ENCODE measurements around the gene DMRT1. TPM values are rescaled to one million over a fixed set of nuclear protein-coding genes. Genes with fewer than 3 reads are reported as not detected.
"Not testable (repeated sequence)": the region's sequence is repeated elsewhere in the genome, so short reads cannot be mapped to it uniquely, and the experiment has no call there.

Gene DMRT1
- total RNA-seq, 2 donors from 2014 or later: not detected

- no peaks in the 10 kb centered on the region for H3K4me1 ChIP-seq (ENCODE audit: control insufficient read depth, insufficient read depth, low read length)
- H3K27ac ChIP-seq (ENCODE audit: low read depth, low read length): no peak overlapping the region
- H3K9ac ChIP-seq (ENCODE audit: extremely low read depth, low read length, poor library complexity, severe bottlenecking): no peak overlapping the region
- no peak for TF ChIP-seq CTCF (conservative IDR thresholded peaks at IDR 0.05)
- no peaks in the 10 kb centered on the region for H3K36me3 ChIP-seq (ENCODE audit: control insufficient read depth, insufficient read depth, low read length)
- 96% methylated on average over 1 of the region's 1 CpG; no CpG with 5 or more reads in 1 of the 2 experiments for WGBS, 2 experiments (ENCODE audit: insufficient coverage in 1 of 2, insufficient read length in 1 of 2)
- Mint-ChIP-seq H3K36me3 (ENCODE audit: low read depth) (no peaks in the 10 kb centered on the region), H3K27ac (no peak overlapping the region), H3K27me3 (ENCODE audit: insufficient read depth) (peaks cover 18% of the 10 kb centered on the region), H3K4me1 (peaks cover 11% of the 10 kb centered on the region), H3K4me3 (no peak overlapping the region), H3K9me3 (no peaks in the 10 kb centered on the region)
- H3K27me3 ChIP-seq (ENCODE audit: control insufficient read depth, insufficient read depth, low read length, poor library complexity, severe bottlenecking): no peaks in the 10 kb centered on the region
- no peak overlapping the region for H3K4me3 ChIP-seq (ENCODE audit: low read length)
- DNase-seq: no peak
- no peaks in the 10 kb centered on the region for H3K9me3 ChIP-seq (ENCODE audit: control insufficient read depth, low read length)
These were observed 71.3 kb downstream of the DMRT1 start for GRCh38 chr9:912776-913175.

GRCh38 chr9:913526-913925 lies 72.0 kb downstream of the DMRT1 start:
- not testable (repeated sequence) for H3K4me3 Mint-ChIP-seq, H3K4me1 Mint-ChIP-seq
- H3K27me3 Mint-ChIP-seq (ENCODE audit: insufficient read depth): peaks cover 16% of the 10 kb centered on the region

GRCh38 chr9:917730-918129 lies 76.2 kb downstream of the DMRT1 start:
- Histone ChIP-seq H3K4me1 (ENCODE audit: control insufficient read depth, insufficient read depth, low read length) (no peaks in the 10 kb centered on the region), H3K27me3 (ENCODE audit: control insufficient read depth, insufficient read depth, low read length, poor library complexity, severe bottlenecking) (no peaks in the 10 kb centered on the region), H3K36me3 (ENCODE audit: control insufficient read depth, insufficient read depth, low read length) (no peaks in the 10 kb centered on the region), H3K9ac (ENCODE audit: extremely low read depth, low read length, poor library complexity, severe bottlenecking) (no peak overlapping the region), H3K9me3 (ENCODE audit: control insufficient read depth, low read length) (no peaks in the 10 kb centered on the region), H3K27ac (ENCODE audit: low read depth, low read length) (no peak overlapping the region), H3K4me3 (ENCODE audit: low read length) (no peak overlapping the region)
- WGBS, 2 experiments (ENCODE audit: insufficient coverage in 1 of 2, insufficient read length in 1 of 2): 89% methylated on average over 3 of the region's 3 CpGs; no CpG with 5 or more reads in 1 of the 2 experiments
- no peaks in the 10 kb centered on the region for H3K4me1 Mint-ChIP-seq
- H3K27me3 Mint-ChIP-seq (ENCODE audit: insufficient read depth): peaks cover 5% of the 10 kb centered on the region
- H3K36me3 Mint-ChIP-seq (ENCODE audit: low read depth): no peaks in the 10 kb centered on the region
- H3K27ac Mint-ChIP-seq: no peak overlapping the region
- TF ChIP-seq CTCF (conservative IDR thresholded peaks at IDR 0.05): no peak
- H3K9me3 Mint-ChIP-seq: no peaks in the 10 kb centered on the region
- DNase-seq: no peak
- no peak overlapping the region for H3K4me3 Mint-ChIP-seq

More at GRCh38 chr9:913526-913925, 72.0 kb downstream of the DMRT1 start:
- WGBS, 2 experiments (ENCODE audit: insufficient coverage in 1 of 2, insufficient read length in 1 of 2): 88 to 90% methylated on average over 7 to 10 of the region's 10 CpGs
- H3K36me3 ChIP-seq (ENCODE audit: control insufficient read depth, insufficient read depth, low read length); H3K4me1 ChIP-seq (ENCODE audit: control insufficient read depth, insufficient read depth, low read length); H3K36me3 Mint-ChIP-seq (ENCODE audit: low read depth); H3K4me3 ChIP-seq (ENCODE audit: low read length); H3K9me3 Mint-ChIP-seq; H3K27ac ChIP-seq (ENCODE audit: low read depth, low read length); H3K9me3 ChIP-seq (ENCODE audit: control insufficient read depth, low read length); H3K9ac ChIP-seq (ENCODE audit: extremely low read depth, low read length, poor library complexity, severe bottlenecking); H3K27me3 ChIP-seq (ENCODE audit: control insufficient read depth, insufficient read depth, low read length, poor library complexity, severe bottlenecking); H3K27ac Mint-ChIP-seq; DNase-seq: not testable (repeated sequence)

- Mint-ChIP-seq H3K36me3 (ENCODE audit: low read depth) (no peaks in the 10 kb centered on the region), H3K27me3 (ENCODE audit: insufficient read depth) (peaks cover 7% of the 10 kb centered on the region), H3K4me1 (no peaks in the 10 kb centered on the region), H3K4me3 (no peak overlapping the region), H3K9me3 (no peaks in the 10 kb centered on the region), H3K27ac (no peak overlapping the region)
- 67 to 70% methylated on average over 3 to 4 of the region's 4 CpGs for WGBS, 2 experiments (ENCODE audit: insufficient coverage in 1 of 2, insufficient read length in 1 of 2)
- Histone ChIP-seq H3K27me3 (ENCODE audit: control insufficient read depth, insufficient read depth, low read length, poor library complexity, severe bottlenecking) (no peaks in the 10 kb centered on the region), H3K9ac (ENCODE audit: extremely low read depth, low read length, poor library complexity, severe bottlenecking) (no peak overlapping the region), H3K4me1 (ENCODE audit: control insufficient read depth, insufficient read depth, low read length) (no peaks in the 10 kb centered on the region), H3K36me3 (ENCODE audit: control insufficient read depth, insufficient read depth, low read length) (no peaks in the 10 kb centered on the region), H3K4me3 (ENCODE audit: low read length) (no peak overlapping the region), H3K27ac (ENCODE audit: low read depth, low read length) (no peak overlapping the region), H3K9me3 (ENCODE audit: control insufficient read depth, low read length) (no peaks in the 10 kb centered on the region)
- no peak for DNase-seq
- TF ChIP-seq CTCF (conservative IDR thresholded peaks at IDR 0.05): no peak
These were observed 79.4 kb downstream of the DMRT1 start for GRCh38 chr9:920927-921326.

Data from endodermal cell (in vitro differentiated cells).